SK-N-MC (cell line): Measurements from ENCODE around the gene ATP2B1.

Source experiments
- DNase-seq: peaks from one replicate; pipeline ENCODE4 v3.0.0-alpha.2; 2011; ENCODE audit warnings: low read depth, low spot score
- H3K27ac ChIP-seq: fragments of 200-600 bp; sonication (generic); 2 replicates; pipeline ENCODE4 v1.5.1; 2016; ENCODE audit warnings: mixed run types
- H3K36me3 ChIP-seq: fragments of 200-600 bp; sonication (generic); 2 replicates; pipeline ENCODE4 v1.6.1; 2017; ENCODE audit warnings: antibody characterized with exemption, low read length, mixed read lengths; ENCODE audit not compliant: insufficient read depth
- H3K4me3 ChIP-seq: fragments of 200-600 bp; sonication (generic); 2 replicates; pipeline ENCODE4 v1.5.1; 2016
- H3K9ac ChIP-seq: fragments of 200-600 bp; sonication (generic); 2 replicates; pipeline ENCODE4 v1.8.0; 2017; ENCODE audit warnings: mixed run types, mixed read lengths; ENCODE audit not compliant: insufficient read length
- H3K9me3 ChIP-seq: fragments of 200-600 bp; sonication (generic); 2 replicates; pipeline ENCODE4 v1.6.1; 2017; ENCODE audit warnings: low read depth, mild to moderate bottlenecking, antibody characterized with exemption, low read length, moderate library complexity, mixed read lengths
- EZH2 ChIP-seq: fragments of 200-600 bp; sonication (generic); IDR thresholded peaks from one replicate; pipeline ENCODE4 v1.6.1; 2017; ENCODE audit warnings: antibody characterized with exemption
- FOXP2 ChIP-seq: optimal IDR thresholded peaks from 2 replicates; pipeline ENCODE3; 2011; ENCODE audit warnings: mild to moderate bottlenecking, moderate library complexity; ENCODE audit not compliant: insufficient read depth; ENCODE audit errors: extremely low read length, control extremely low read depth
- POLR2AphosphoS5 ChIP-seq: IDR thresholded peaks from 2 replicates; pipeline ENCODE4 v1.6.1; 2012; ENCODE audit warnings: mild to moderate bottlenecking, low read depth, low read length, borderline replicate concordance

The ATP2B1 gene

DNA sequence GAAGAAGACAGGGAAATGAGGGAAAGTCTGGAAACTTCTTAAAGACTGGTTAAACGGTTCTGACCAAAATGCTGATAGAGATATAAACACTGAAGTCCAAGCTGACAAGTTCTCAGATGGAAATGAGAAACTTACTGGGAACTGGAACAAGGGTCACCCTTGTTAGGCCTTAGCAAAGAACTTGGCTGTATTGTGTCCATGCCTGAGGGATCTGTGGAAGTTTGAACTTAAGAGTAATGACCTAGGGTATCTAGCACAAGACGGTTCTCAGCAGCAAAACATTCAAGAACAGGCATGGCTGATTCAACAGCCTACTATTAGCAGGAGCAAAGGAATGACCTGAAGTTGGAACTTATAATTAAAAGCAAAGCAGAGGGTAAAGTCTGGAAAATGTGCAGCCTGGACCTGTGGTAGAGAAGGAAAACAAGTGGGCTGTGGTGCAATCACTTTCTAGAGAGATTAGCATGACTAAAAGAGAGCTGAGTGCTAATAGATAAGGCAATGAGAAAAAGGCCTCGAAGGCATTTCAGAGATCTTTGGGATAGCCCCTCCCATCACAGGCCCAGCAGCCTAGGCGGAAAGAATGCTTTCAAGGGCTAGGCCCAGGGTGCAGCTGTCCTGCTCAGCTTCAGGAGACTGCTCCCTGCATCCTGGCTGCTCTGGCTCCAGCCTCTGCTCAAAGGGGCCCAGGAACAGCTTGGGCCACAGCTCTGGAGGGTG, 60.3 kb downstream of the ATP2B1 start:
- Histone ChIP-seq H3K36me3 (no peaks in the 10 kb centered on the region; the same call in 1 of the 2 replicates), H3K9me3 (no peaks in the 10 kb centered on the region), H3K27ac (peak overlapping the region; percentile 7; the same call in 1 of the 2 replicates), H3K9ac (no peak overlapping the region), H3K4me3 (peak overlapping the region; percentile 3; the same call in 1 of the 2 replicates)
- DNase-seq = peak; percentile 59
- TF ChIP-seq EZH2 = no peak
- TF ChIP-seq POLR2AphosphoS5 = no peak
- TF ChIP-seq FOXP2 = no peak

DNA sequence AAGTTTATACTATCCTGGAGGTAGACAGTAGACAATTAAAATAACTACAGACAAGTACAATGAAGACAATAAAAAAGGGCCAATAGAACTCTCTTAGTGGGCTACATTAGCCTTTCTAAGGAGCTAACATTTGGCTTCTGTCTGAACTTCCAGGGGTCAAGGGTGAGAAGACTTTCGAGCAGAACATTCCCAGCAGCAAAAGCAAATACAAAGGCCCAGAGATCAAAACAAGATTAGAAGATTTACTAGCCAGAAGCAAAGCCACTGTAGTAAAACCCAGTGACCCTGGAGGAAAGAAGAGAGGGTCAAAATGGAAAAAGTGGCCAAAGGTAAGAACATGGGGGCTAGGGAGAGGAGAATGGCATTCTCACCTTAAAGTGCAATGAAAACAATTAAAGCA, 63.2 kb downstream of the ATP2B1 start:
- no peak overlapping the region for H3K27ac ChIP-seq
- peaks cover 3% of the 10 kb centered on the region; the same call in 1 of the 2 replicates for H3K36me3 ChIP-seq

DNA sequence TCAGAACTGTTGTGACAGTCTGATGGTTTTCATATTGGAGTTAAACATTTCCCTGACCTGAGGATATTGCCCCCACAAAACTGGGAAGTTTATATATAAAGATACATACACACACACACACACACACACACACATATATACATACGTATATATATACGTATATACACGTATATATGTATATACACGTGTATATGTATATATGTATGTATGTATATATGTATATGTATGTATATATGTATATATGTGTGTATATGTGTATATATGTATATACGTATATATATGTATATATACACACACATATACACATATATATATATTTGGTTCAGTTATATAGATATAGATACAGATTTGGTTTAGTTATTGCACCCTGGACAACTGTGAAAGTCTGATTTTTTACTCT, 65.7 kb downstream of the ATP2B1 start:
- no peak overlapping the region for H3K9ac ChIP-seq
- H3K9me3 ChIP-seq = no peaks in the 10 kb centered on the region
- DNase-seq = no peak
- H3K4me3 ChIP-seq = no peak overlapping the region
- no peak overlapping the region for H3K27ac ChIP-seq
- H3K36me3 ChIP-seq = 0 out of 2 replicates have a peak, but pooled peaks cover 3% of the 10 kb centered on the region
- TF ChIP-seq EZH2 (no peak), POLR2AphosphoS5 (no peak), FOXP2 (no peak)

More for the DNA sequence above, 63.2 kb downstream of the ATP2B1 start:
- DNase-seq = no peak
- H3K9me3 ChIP-seq = no peaks in the 10 kb centered on the region
- no peak overlapping the region for H3K4me3 ChIP-seq
- no peak for TF ChIP-seq FOXP2
- no peak for TF ChIP-seq POLR2AphosphoS5
- no peak for TF ChIP-seq EZH2
- H3K9ac ChIP-seq = no peak overlapping the region

DNA sequence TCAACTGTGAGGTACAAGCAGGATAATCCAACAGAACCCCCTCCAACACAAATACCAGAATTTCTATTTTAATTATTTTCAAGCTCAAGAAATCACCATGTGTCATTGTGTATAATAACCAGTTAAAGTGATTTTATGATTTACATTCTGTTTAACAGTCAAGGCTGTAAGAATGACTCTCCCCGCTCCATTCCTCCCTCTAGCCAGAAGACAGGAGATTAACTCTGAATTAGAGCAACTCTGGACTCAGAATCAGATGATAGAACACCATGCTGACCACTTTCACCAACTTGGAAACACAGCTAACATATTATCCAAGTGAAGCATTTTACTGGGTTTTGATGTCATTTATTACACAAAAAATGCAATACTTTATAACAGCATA, 71.9 kb downstream of the ATP2B1 start:
- no peaks in the 10 kb centered on the region for H3K9me3 ChIP-seq
- no peak overlapping the region for H3K27ac ChIP-seq
- TF ChIP-seq FOXP2 (no peak), EZH2 (no peak), POLR2AphosphoS5 (no peak)
- H3K4me3 ChIP-seq = no peak overlapping the region
- H3K9ac ChIP-seq = no peak overlapping the region
- DNase-seq = no peak
- H3K36me3 ChIP-seq = peaks cover 8% of the 10 kb centered on the region; the same call in 1 of the 2 replicates

DNA sequence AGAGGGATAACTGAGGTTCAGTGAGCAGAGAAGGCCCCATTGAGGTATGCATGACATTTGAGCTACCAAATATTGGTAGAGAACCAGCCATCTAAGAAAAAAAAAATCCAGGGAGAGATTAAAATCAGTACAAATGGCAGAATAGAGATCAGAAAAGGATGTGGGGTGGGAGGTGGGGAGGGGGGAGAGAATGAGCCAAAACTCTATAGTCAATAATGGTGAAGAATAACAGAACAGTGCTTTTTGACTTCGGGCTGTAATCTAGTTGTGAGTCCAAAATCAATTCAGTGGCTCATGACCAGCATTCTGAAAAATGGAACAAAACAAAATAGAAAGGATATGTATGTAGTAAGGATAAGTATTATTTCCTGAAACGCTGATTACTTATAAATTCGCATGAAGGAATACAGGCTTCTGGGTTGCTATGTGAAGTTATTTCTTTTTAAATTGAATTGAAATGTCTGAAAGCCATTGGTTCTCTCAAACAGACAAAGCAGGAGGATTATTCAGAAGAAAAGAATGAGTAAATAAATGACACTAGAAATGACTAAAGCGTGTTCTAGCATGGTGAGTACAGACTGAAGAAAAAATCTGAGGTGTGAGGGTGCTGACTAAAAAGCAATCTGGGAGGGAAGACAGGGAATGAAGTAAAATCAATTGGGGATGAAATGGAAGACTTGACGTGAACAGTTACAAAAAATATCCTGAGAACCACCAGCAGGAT, 72.4 kb downstream of the ATP2B1 start:
- H3K27ac ChIP-seq = no peak overlapping the region
- DNase-seq = no peak
- H3K9ac ChIP-seq = no peak overlapping the region
- TF ChIP-seq FOXP2 = no peak
- TF ChIP-seq EZH2 = no peak
- no peak for TF ChIP-seq POLR2AphosphoS5
- no peaks in the 10 kb centered on the region for H3K9me3 ChIP-seq
- no peak overlapping the region for H3K4me3 ChIP-seq
- peaks cover 8% of the 10 kb centered on the region; the same call in 1 of the 2 replicates for H3K36me3 ChIP-seq

DNA sequence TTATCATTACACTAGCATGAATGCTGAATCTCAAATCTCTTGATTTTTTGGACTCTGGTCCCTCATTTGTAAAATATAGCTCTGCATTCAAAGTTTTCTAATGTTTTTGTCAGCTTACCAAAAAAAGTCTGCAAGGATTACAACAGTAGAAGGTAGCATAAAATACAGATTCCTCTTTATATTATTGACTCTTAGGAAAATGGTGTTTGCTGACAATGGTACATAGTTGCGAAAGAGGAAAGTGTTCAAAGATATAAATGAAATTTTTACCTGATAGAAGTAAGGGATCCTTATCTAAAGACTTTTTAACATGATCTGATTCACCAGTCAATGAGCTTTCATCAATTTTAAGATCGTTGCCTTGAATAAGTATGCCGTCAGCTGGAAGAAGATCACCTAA, 74.1 kb downstream of the ATP2B1 start:
- Histone ChIP-seq H3K9me3 (no peaks in the 10 kb centered on the region), H3K36me3 (peaks cover 6% of the 10 kb centered on the region; the same call in 1 of the 2 replicates), H3K9ac (no peak overlapping the region), H3K4me3 (no peak overlapping the region), H3K27ac (no peak overlapping the region)
- no peak for DNase-seq
- no peak for TF ChIP-seq FOXP2

DNA sequence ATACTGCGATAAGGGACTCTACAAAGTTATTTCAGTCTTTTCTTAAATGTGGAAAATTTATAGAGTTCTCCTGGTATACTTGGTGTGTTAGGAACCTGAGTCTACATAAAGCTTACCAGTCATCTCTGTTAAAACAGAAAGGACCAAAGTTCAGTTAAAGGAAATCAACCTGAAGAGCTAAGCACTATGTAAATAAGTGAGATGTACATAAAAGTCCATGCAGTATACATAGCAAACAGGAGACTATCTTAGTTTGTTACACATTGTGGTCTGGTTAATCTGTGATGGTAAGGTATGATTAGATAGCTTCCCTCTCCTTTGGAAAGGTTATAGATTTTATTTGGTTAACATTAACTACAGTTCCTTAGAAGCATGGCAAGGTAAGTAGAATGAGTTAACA, 75.9 kb downstream of the ATP2B1 start:
- DNase-seq = no peak
- TF ChIP-seq FOXP2 (no peak), POLR2AphosphoS5 (no peak), EZH2 (no peak)
- H3K27ac ChIP-seq = no peak overlapping the region
- H3K4me3 ChIP-seq = no peak overlapping the region
- H3K9me3 ChIP-seq = no peaks in the 10 kb centered on the region
- peaks cover 6% of the 10 kb centered on the region; the same call in 1 of the 2 replicates for H3K36me3 ChIP-seq
- no peak overlapping the region for H3K9ac ChIP-seq

DNA sequence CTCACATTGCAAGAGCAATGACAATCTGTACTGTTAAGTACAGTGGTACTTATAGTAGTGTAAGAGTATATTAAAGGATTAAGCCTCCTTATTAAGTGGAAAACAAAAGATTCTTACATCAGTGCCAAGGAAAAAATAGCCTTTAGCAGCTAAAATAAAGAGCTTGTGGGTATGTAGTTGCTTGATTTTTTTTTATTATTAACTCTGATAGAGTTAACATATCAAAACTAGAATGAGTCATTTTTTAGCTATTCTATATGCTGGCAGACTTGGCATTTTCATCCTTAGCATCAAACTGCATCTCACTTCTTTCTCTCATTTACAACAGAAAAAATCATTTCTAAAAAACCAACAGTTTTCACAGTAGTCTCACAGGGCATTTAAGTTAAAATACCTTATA, 86.5 kb downstream of the ATP2B1 start:
- H3K4me3 ChIP-seq = no peak overlapping the region
- no peaks in the 10 kb centered on the region for H3K9me3 ChIP-seq
- no peaks in the 10 kb centered on the region for H3K36me3 ChIP-seq
- no peak overlapping the region for H3K9ac ChIP-seq
- no peak for DNase-seq
- H3K27ac ChIP-seq = no peak overlapping the region
- TF ChIP-seq EZH2 = no peak
- TF ChIP-seq POLR2AphosphoS5 = no peak
- TF ChIP-seq FOXP2 = no peak

DNA sequence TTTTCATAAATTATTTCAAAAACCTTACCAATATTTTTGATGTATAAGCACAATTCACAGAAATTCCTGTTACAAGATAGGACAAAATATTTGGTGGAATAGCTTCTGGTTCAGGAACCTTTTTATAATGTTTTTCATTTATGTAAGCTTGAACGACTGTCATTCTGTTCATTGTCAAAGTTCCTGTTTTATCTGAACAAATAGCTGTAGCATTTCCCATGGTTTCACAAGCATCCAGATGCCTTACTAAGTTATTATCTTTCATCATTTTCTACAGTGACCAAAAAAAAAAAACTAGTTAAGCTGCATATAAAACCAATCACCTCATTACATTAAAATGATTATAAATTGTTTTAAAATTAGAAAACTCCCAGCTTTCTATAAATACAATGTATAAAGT, 87.1 kb downstream of the ATP2B1 start:
- Histone ChIP-seq H3K9ac (no peak overlapping the region), H3K27ac (no peak overlapping the region), H3K4me3 (no peak overlapping the region), H3K9me3 (no peaks in the 10 kb centered on the region), H3K36me3 (peaks cover 3% of the 10 kb centered on the region; the same call in 1 of the 2 replicates)
- DNase-seq = no peak
- TF ChIP-seq EZH2 (no peak), POLR2AphosphoS5 (no peak), FOXP2 (no peak)
